HTR-8/SVneo (cell line): ENCODE data around the gene ACAP3.
A peak's percentile ranks its signal among the peaks of the same experiment; 100 is the strongest.

Source experiments
- DNase-seq: peaks from one replicate; pipeline ENCODE4 v3.0.0; 2011; ENCODE audit warnings: low spot score, mixed read lengths; ENCODE audit not compliant: insufficient read length
- FAIRE-seq: peaks from 2 replicates; lab custom pipeline; 2011; peaks lifted over from hg19 to GRCh38; lab: Jason Lieb, UNC

ACAP3 gene

DNA sequence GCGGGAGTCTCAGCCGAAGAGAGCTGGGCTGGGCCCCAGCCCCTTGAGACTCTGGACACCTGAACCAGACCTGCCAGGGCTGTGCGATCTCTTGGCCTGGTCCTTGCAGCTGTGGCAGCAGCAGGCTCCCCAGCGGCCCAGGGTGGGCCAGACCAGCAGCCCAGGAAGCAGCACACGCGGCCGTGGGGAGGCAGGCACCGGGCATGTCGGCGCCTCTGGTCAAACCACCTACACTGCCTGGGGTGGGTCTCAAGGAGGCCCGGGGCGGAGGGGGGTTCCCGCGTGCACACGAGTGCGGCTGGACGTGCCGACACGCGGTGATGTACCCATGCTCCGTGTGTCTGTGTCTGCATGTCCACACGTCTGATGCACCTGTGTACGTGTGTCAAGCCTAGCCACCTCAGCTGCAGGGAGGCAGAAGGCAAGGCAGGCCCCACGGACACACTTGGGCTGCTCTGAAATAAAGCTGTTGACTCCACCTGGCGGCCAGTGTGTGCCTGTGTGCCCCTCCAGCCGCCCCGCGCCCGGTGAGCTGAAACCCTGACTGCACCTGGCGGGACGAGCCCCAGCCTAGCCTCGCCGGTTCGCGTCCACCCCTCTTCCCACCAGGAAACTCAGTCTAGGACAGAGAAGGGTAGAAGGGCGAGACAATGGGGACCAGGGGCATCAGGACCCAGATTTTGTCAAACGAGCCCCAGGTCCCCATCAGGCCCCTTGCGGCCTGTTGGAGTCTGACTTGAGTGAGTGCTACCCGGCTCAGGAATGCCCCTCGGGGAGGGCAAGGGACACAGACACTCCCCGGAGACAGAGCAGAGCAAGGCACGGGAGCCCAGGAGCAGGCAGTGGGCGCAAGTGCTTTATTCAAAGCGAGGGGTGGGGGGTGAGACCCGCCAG is 15.9 kb downstream of the ACAP3 start:
- FAIRE-seq, result peak; percentile 66
- DNase-seq, result no peak

- FAIRE-seq (no peak), DNase-seq (no peak)
Observed at GRCh38 chr1:1291023-1291528, 16.7 kb downstream of the ACAP3 start.

DNA sequence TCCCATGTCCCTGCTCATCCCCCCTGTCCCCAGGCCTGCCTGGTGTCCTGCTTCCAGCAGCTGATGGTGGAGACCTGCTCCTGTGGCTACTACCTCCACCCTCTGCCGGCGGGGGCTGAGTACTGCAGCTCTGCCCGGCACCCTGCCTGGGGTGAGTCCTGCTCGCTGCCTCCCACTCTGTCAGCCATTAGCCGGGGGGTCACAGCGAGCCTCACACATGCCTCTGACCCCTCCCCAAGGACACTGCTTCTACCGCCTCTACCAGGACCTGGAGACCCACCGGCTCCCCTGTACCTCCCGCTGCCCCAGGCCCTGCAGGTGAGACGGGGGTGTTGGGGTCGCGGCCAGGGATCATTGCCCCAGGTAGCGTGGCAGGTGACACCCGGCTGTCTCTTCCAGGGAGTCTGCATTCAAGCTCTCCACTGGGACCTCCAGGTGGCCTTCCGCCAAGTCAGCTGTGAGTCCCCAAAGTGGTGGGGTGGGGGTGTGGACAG is 17.4 kb downstream of the ACAP3 start:
- FAIRE-seq (no peak), DNase-seq (no peak)

DNA sequence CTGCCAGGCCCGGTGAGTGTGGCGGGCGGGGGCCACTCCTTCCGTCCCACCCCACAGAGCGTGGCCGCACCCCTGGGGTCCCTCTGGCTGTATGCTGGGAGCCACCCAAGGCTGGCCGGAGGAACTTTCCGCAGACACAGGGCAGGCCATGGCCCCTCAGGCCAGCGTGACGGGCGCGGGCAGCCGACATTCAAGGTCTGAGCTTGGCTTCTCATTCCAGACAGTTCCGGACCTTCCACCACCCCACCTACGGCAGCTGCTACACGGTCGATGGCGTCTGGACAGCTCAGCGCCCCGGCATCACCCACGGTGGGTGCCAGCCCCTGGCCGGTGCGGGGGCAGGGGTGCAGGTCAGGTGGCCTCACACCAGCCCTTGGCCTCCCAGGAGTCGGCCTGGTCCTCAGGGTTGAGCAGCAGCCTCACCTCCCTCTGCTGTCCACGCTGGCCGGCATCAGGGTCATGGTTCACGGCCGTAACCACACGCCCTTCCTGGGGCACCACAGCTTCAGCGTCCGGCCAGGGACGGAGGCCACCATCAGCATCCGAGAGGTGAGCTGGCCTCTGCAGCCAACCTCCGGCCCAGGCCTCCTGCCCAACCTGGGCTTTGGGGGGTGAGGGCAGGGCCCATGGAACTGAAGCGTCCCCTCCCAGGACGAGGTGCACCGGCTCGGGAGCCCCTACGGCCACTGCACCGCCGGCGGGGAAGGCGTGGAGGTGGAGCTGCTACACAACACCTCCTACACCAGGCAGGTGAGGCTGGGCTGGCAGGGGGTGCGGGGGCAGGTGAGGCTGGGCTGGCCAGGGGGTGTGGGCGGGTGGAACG is 20.2 kb downstream of the ACAP3 start:
- no peak for FAIRE-seq
- no peak for DNase-seq

DNA sequence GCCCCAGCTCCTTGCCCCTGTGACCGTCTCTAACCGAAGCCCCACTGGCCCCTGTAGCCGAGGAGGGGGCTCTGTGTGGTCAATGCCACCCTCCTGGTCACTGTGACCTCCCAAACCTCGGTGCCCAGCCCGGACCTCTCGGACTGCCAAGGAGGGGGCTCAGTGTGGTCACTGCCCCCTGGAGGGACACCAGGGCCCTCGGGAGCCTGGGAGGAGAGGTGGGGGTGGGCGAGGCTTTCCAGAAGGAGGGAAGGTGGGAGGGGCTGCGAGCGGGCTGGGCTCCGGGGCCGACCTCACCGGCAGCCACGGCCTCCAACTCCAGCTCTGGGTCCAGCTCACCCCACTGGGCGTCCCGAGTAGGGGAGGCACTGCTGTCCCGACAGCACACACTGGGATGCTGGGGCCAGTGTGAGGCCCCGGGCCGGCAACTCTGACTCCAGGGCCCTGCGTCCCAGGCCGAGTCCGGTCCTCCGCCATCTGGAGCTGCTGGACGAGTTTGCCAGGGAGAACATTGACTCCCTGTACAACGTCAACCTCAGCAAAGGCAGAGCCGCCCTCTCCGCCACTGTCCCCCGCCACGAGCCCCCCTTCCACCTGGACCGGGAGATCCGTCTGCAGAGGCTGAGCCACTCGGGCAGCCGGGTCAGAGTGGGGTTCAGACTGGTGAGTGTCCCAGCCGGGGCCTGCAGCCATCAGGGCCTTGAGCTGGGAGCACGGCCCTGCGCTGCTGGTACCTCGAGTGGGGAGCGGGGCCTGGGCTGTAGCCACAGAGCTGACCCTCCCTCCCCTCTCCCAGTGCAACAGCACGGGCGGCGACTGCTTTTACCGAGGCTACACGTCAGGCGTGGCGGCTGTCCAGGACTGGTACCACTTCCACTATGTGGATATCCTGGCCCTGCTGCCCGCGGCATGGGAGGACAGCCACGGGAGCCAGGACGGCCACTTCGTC is 21.1 kb downstream of the ACAP3 start:
- FAIRE-seq (no peak), DNase-seq (no peak)

- DNase-seq (no peak), FAIRE-seq (no peak)
Observed at GRCh38 chr1:1285611-1286311, 22.0 kb downstream of the ACAP3 start.

- FAIRE-seq, result no peak
Observed at GRCh38 chr1:1285102-1285571, 22.6 kb downstream of the ACAP3 start.

GRCh38 chr1:1284221-1285101 is 23.3 kb downstream of the ACAP3 start:
- DNase-seq (no peak), FAIRE-seq (no peak)

More at GRCh38 chr1:1285102-1285571, 22.6 kb downstream of the ACAP3 start:
- DNase-seq, result no peak

GRCh38 chr1:1283821-1284220 is 23.9 kb downstream of the ACAP3 start:
- no peak for FAIRE-seq
- DNase-seq, result no peak

- FAIRE-seq (no peak), DNase-seq (no peak)
Observed at GRCh38 chr1:1282998-1283397, 24.7 kb downstream of the ACAP3 start.

DNA sequence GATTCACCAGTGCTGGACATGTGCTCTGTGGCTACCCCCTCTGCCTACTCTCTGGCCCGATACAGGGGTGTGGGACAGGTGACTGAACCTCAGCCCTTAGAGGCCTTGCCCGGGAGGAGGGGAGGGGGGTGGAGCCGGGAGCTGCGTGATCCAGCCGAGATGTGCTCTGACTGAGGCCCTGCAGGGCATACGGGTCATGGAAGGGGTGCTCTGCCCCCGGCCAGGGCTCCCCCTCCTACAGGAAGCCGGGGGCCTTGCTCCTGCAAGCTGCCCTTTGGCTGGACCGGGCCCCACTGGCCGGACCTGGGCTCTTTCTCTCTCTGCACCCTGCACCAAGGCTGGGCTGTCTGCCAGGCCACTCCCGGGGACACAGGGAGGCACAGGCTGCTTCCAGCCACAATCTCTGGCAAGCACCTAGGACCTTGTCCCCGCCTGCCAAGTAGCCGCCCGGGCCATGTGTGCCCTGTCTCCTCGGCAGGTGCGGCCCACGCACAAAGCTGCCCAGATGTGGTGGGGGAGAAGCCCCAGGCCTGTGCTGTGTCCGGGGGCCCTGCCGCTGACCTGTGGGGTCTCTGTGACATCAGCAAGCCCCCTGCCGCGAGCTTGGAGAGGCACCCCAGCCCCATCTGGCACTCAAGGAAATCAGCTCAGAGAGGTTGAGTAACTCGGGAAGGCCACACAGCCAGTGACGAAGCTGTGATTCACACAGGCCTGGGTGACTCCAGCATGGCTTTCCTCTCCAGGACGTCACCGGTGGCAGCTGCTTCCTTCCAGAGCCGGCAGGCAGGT is 26.0 kb downstream of the ACAP3 start:
- FAIRE-seq, result no peak

DNA sequence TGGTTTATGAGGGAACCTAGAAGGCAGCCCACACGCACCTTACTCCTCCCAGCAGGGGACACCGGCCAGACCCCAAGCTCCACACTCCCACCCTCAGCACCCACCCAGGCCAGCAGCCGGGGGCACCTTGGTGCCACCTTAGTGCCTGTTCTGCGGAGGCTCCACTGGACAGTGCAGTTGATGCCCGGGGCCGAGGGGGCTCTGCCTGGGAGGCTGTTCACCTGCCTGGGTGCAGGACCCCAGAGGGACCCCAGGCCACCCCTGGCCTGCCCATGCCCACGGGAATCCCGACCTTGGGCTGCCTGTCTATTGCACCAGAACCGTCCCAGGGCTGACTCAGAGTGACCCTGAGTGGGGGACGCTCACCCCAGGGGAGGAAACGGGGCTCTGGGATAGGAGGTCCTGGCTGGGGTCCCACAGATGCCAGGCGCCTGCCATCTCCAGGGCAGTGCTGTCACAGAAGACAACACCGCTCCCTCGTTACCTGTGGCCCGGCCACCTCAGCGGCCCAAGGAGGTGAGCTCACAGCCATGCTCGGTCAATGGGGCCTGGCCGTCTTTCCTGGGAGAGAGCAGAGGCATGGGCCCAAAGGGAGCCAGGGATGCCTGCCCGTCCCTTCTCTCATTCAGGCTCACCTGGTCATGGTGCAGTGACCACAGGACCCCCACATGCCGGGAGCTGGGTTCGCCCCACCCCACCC is 26.8 kb downstream of the ACAP3 start:
- FAIRE-seq (no peak), DNase-seq (no peak)

More for the DNA sequence above, 26.0 kb downstream of the ACAP3 start:
- DNase-seq, result no peak

GRCh38 chr1:1279028-1279427 is 28.7 kb downstream of the ACAP3 start:
- DNase-seq (no peak), FAIRE-seq (no peak)

GRCh38 chr1:1278620-1279019 is 29.1 kb downstream of the ACAP3 start:
- no peak for DNase-seq
- no peak for FAIRE-seq

DNA sequence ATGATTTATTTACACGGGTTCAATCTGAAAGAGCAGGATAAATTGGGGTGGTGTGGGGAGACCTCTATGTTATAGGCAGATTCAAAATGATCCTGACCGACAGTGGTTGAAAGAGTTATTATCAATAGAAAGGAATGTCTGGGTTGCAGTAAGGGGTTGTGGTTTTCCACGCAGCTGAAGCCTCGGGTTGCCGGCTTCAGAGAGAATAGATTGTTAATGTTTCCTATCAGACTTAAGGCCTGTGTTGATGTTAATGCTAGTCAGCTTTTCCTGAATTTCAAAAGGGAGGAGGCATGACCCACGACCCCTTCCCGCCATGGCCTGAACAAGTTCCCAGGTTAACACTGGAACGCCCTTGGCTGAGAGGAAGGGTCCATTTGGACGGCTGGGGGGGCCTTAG is 31.9 kb downstream of the ACAP3 start:
- no peak for FAIRE-seq
- DNase-seq, result no peak

DNA sequence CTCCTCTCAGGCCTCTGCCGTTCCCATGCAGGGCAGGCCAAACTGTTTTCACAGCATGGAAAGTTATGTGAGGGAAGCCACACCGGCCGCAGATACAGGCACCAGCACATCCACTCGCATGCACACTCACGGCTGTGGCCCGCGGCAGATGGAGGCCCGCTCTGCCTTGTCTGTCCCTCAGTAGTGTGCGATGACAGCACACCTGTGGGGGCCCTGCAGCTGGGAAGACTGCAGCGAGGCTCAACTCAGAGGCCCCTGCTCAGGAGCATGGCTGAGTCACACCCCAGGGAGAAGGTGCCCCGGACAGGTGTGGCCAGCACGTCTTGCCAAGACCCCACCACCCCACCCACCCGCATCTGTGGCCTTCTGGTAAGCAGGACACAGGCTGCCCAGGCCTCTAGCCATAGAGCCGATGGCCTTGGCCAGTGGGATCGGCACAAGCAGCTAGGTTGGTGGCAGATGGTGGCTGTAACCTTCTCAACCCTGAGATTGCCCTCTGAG is 32.7 kb downstream of the ACAP3 start:
- FAIRE-seq, result no peak
- no peak for DNase-seq
